Choroid plexus epithelial cell (primary cell): ENCODE data around the gene PAFAH1B2.
A peak's percentile ranks its signal among the peaks of the same experiment; 100 is the strongest.
"Not testable (repeated sequence)": the region's sequence is repeated elsewhere in the genome, so short reads cannot be mapped to it uniquely, and the experiment has no call there.

ENCODE experiments used
- DNase-seq: peaks from one replicate; pipeline ENCODE4 v3.0.0-alpha.2; 2010; ENCODE audit warnings: low read depth
- H3K4me3 ChIP-seq: 2 replicates; pipeline ENCODE4 v1.5.1; 2011; ENCODE audit warnings: low read depth, mild to moderate bottlenecking, control low read depth, low read length, moderate library complexity
- TF ChIP-seq, protein P1 (sequence below): conservative IDR thresholded peaks from 2 replicates; pipeline ENCODE4 v1.5.1; 2011; ENCODE audit warnings: low read depth, mild to moderate bottlenecking, control low read depth, inconsistent platforms, low read length, moderate library complexity

Gene PAFAH1B2

DNA sequence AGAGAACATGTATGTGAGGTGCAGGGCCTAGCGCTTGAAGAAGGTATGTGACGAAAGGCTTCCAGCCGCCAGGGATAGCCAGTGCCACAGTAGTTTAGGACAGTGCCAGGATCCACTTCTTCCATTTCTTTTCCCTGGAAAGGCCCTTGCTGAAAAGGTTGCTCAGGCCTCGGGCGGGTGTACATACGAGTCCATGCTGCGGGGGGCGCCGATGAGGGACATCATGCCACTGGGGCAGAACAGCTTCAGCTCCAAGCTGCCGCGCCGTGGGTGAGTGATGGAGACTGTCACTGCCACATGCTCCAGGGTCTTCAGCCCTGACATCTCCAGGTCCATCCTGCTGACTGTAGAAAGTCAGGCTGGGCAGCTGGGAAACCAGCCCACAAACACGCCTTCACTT lies 64.6 kb downstream of the PAFAH1B2 start:
- DNase-seq, H3K4me3 ChIP-seq: not testable (repeated sequence)
- TF ChIP-seq, protein P1, sequence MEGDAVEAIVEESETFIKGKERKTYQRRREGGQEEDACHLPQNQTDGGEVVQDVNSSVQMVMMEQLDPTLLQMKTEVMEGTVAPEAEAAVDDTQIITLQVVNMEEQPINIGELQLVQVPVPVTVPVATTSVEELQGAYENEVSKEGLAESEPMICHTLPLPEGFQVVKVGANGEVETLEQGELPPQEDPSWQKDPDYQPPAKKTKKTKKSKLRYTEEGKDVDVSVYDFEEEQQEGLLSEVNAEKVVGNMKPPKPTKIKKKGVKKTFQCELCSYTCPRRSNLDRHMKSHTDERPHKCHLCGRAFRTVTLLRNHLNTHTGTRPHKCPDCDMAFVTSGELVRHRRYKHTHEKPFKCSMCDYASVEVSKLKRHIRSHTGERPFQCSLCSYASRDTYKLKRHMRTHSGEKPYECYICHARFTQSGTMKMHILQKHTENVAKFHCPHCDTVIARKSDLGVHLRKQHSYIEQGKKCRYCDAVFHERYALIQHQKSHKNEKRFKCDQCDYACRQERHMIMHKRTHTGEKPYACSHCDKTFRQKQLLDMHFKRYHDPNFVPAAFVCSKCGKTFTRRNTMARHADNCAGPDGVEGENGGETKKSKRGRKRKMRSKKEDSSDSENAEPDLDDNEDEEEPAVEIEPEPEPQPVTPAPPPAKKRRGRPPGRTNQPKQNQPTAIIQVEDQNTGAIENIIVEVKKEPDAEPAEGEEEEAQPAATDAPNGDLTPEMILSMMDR: peak; percentile 22

DNA sequence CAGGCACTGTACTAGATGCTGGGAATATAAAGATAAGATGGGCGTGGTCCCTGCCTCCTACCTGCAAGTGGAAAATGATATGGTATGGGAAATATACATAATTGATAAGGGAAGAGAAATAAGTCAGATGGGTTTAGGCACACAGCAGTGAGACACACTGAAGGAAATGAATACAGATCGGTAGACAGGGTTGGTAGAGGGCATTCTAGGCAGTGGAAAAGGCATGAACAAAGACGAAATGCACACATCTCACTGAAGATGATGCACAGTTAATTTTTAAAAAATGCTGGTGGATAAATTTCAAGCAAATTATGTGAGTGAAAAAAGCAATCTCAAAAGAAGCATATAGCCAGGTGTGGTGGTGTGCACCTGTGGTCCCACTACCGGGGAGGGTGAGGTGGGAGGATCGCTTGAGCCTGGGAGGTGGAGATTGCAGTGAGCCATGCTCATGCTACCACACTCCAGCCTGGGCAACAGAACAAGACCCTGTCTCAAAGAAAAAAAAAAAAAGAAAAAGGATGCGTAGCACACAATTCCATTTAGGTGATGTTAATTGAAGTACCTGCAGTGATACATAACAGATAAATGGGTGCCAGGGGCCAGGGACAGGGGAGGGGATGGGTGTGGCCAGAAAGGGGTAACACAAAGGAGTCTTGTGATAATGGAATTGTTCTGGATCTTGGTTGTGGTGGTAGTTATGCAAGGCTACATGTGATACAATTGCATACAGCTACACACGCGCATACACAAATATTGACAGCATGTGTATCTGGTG lies 65.5 kb downstream of the PAFAH1B2 start:
- not testable (repeated sequence) for DNase-seq, H3K4me3 ChIP-seq

DNA sequence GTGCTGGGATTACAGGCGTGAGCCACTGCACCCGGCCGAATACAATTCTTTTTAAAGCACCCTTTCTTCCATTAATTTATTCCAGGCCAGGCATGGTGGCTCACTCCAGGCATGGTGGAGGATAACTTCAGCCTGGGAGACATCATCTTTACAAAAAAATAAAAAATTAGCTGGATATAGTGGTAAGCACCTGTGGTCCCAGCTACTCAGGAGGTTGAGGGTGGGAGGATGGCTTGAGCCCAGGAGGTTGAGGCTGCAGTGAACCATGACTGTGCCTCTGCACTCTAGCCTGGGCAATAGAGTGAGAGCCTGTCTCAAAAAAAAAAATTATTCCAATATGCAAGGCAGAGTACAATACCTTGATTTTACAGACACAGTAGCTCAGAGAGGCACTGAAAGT lies 66.5 kb downstream of the PAFAH1B2 start:
- DNase-seq: no peak
- TF ChIP-seq, protein P1: no peak
- H3K4me3 ChIP-seq: no peak overlapping the region

DNA sequence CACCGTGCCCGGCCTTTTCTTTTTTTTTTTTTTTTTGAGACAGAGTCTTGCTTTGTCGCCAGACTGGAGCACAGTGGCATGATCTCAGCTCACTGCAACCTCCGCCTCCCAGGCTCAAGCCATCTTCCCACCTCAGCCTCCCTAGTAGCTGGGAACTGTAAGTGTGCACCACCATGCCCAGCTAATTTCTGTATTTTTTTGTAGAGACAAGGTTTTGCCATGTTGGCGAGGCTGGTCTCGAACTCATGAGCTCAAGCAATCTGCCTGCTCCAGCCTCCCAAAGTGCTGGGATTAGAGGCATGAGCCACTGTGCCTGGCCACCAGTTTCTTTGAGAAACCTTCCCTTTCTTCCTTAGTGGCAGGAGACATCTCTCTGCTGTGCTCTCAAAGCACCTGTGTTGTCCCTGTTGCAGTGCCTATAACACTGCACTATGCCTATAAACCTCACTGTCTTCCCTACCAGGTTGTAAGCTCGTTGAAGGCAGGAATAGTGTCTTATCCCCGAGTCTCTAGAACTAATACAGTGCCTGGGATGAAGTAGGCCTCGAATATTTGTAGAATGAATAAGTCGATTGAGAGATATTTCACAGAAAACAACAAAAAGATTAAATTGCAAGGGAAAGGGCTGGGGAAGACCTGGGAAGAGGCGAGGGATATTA lies 68.7 kb downstream of the PAFAH1B2 start:
- H3K4me3 ChIP-seq: no peak overlapping the region
- TF ChIP-seq, protein P1: no peak
- no peak for DNase-seq

DNA sequence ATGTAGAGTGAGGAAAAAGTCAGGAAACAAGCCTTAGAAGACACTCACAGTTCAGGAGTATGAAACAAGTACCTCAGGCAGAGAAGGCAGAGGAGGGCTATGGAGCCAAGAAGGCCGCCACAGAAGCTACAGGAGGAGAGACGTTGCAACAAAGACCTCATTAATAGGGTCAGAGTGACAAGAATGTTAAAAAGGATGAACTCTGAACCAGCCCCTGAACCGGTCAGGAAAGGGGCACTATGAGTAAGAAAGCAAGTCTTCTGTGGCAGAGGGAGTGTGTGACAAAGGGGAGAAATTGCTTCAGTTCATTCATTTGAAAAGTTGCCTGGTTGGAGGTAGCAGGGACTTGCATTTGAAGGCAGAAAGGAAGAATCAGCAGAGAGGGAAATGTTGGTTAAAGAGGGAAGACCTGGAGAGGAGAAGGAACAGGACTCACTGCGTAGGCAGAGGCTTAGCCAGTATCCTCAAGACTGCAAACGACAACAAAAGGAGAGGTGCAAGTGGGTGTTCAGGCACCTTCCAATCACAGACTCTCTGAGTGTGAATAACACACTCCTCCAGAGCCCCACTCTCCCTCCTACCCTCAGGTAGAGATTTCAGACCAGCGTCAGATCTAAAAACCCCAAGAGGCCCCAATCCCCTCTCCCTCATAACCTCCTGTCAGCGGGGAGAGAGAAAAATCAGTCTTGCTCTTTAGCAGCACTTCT lies 70.5 kb downstream of the PAFAH1B2 start:
- TF ChIP-seq, protein P1: no peak
- H3K4me3 ChIP-seq: no peak overlapping the region
- no peak for DNase-seq

DNA sequence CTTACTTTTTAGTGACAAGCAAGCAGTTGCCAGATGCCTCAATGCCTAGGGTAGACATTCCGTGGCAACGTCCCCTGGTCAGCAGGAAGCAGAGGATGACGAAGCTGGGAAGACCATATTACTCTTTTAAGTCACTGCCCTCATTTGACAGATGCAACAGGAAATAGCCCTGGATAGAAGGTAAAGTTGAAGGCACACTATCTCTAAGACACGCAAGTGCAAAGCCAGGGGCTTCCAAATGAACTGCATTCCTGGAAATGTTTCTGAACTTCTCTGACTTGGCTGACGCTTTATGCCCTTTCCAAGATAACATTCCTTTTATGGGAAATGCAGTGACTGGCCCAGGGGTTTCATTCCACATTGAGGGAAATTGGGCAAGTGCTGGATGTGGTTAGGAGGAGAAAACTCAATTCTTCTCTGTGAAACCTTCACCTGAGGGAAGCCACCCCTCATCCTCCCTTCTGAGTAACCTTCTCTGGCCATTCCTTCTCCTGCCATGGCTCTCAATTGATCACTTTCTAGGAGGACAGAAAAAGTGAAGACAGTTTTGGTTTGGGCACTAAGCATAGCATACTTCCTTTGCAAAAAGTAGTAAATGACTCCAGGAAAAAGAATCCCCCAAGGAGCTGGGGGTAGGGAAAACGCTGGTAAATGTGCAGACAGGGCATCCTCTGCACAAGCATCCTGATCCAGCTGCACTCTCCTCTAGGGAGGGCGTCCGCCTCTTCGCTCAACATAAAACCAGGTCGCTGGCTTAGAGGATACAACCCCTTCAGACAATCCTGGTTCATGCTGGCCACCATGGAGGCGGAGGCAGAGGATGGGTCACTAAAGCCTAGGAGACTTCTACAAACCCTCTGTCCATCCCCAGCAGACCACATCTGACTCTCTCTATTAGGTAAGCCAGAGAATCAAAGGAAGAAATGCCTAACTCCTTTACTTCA lies 73.3 kb downstream of the PAFAH1B2 start:
- DNase-seq: peak; percentile 51
- no peak overlapping the region for H3K4me3 ChIP-seq
- TF ChIP-seq, protein P1: no peak
